Neural cell (in vitro differentiated cells): ENCODE data around the gene TNP2. TPM values are rescaled to one million over a fixed set of nuclear protein-coding genes. Genes with fewer than 3 reads are reported as not detected.

Experiments
- H2AFZ ChIP-seq: fragments of 200-600, 300-800 bp; sonication (generic), shearing (Covaris generic); 2 replicates; pipeline ENCODE4 v1.6.0; 2014; ENCODE audit warnings: low read depth, mild to moderate bottlenecking, antibody characterized with exemption, low read length, moderate library complexity
- H3F3A ChIP-seq: fragments of 200-600 bp; shearing (Covaris generic); 2 replicates; pipeline ENCODE4 v1.6.1; 2016; ENCODE audit warnings: mild to moderate bottlenecking, moderate library complexity, mixed read lengths, antibody characterized with exemption, low read length; ENCODE audit not compliant: insufficient read depth, poor library complexity, severe bottlenecking
- H3K27ac ChIP-seq: fragments of 200-600, 300-800 bp; sonication (generic), shearing (Covaris generic); 2 replicates; pipeline ENCODE4 v1.5.1; 2014; ENCODE audit warnings: mild to moderate bottlenecking, low read length, moderate library complexity
- H3K27me3 ChIP-seq: fragments of 300-800, 200-600 bp; sonication (generic), shearing (Covaris generic); 2 replicates; pipeline ENCODE4 v1.6.0; 2014; ENCODE audit warnings: mild to moderate bottlenecking, low read depth, low read length, moderate library complexity; ENCODE audit not compliant: insufficient read depth
- H3K36me3 ChIP-seq: fragments of 300-800, 200-600 bp; sonication (generic), shearing (Covaris generic); 2 replicates; pipeline ENCODE4 v1.5.1; 2014; ENCODE audit warnings: mild to moderate bottlenecking, antibody characterized with exemption, low read length, moderate library complexity; ENCODE audit not compliant: insufficient read depth
- H3K4me2 ChIP-seq: fragments of 300-800, 200-600 bp; sonication (generic), shearing (Covaris generic); 2 replicates; pipeline ENCODE4 v1.6.0; 2014; ENCODE audit warnings: mild to moderate bottlenecking, low read length
- H3K4me3 ChIP-seq: fragments of 300-800, 200-600 bp; sonication (generic), shearing (Covaris generic); 2 replicates; pipeline ENCODE4 v1.5.1; 2014; ENCODE audit warnings: mild to moderate bottlenecking, low read length, moderate library complexity
- H3K79me2 ChIP-seq: fragments of 200-600 bp; shearing (Covaris generic); replicated peaks from 2 replicates; pipeline ENCODE4 v1.6.0; 2014; ENCODE audit warnings: mild to moderate bottlenecking, low read length, moderate library complexity; ENCODE audit not compliant: insufficient read depth
- H3K9ac ChIP-seq: fragments of 300-800, 200-600 bp; sonication (generic), shearing (Covaris generic); 2 replicates; pipeline ENCODE4 v1.6.1; 2016; ENCODE audit warnings: mild to moderate bottlenecking, low read length, mixed read lengths
- H3K9me2 ChIP-seq: fragments of 200-600 bp; shearing (Covaris generic); 2 replicates; pipeline ENCODE4 v1.6.1; 2016; ENCODE audit warnings: mild to moderate bottlenecking, low read length, mixed read lengths; ENCODE audit not compliant: insufficient read depth
- H3K9me3 ChIP-seq: fragments of 200-600, 300-800 bp; sonication (generic), shearing (Covaris generic); 2 replicates; pipeline ENCODE4 v1.6.1; 2016; ENCODE audit warnings: mild to moderate bottlenecking, mixed run types, low read length, moderate library complexity, mixed read lengths
- H4K20me1 ChIP-seq: fragments of 200-600 bp; shearing (Covaris generic); 2 replicates; pipeline ENCODE4 v1.6.1; 2016; ENCODE audit warnings: mild to moderate bottlenecking, mixed run types; ENCODE audit not compliant: insufficient read depth
- EP300 ChIP-seq: fragments of 450-650 bp; conservative IDR thresholded peaks from 2 replicates; pipeline ENCODE4 v1.6.1; 2014; ENCODE audit warnings: antibody characterized with exemption, mild to moderate bottlenecking, moderate library complexity; ENCODE audit not compliant: poor library complexity, severe bottlenecking
- EZH2 ChIP-seq: fragments of 200-600, 300-800 bp; shearing (Covaris generic), sonication (generic); IDR thresholded peaks from 2 replicates; pipeline ENCODE4 v1.6.1; 2014; ENCODE audit warnings: antibody characterized with exemption, low read length, borderline replicate concordance, mild to moderate bottlenecking; ENCODE audit not compliant: insufficient read depth, poor library complexity, severe bottlenecking
- MXI1 ChIP-seq: fragments of 450-650 bp; conservative IDR thresholded peaks from 2 replicates; pipeline ENCODE4 v1.6.1; 2014; ENCODE audit warnings: antibody characterized with exemption, mild to moderate bottlenecking; ENCODE audit not compliant: poor library complexity, severe bottlenecking
- POLR2AphosphoS5 ChIP-seq: IDR thresholded peaks from 2 replicates; pipeline ENCODE4 v1.6.1; 2012
- RAD21 ChIP-seq: fragments of 450-650 bp; conservative IDR thresholded peaks from 2 replicates; pipeline ENCODE4 v1.6.1; 2014; ENCODE audit warnings: antibody characterized with exemption, mild to moderate bottlenecking, moderate library complexity
- SMC3 ChIP-seq: fragments of 450-650 bp; conservative IDR thresholded peaks from 2 replicates; pipeline ENCODE4 v1.6.1; 2014; ENCODE audit warnings: antibody characterized with exemption, mild to moderate bottlenecking, moderate library complexity; ENCODE audit not compliant: poor library complexity
- TAF1 ChIP-seq: IDR thresholded peaks from 2 replicates; pipeline ENCODE4 v1.6.1; 2012; ENCODE audit warnings: low read depth
- polyA plus RNA-seq: library from polyadenylated mRNA; depleted of rRNA; stranded (reverse); fragments of >200 nt; gene quantifications from 2 replicates; pipeline ENCODE4 v1.2.3, GENCODE V29; 2014
- TF ChIP-seq, protein P1 (sequence below): IDR thresholded peaks from 2 replicates; pipeline ENCODE4 v1.6.1; 2012; ENCODE audit warnings: borderline replicate concordance
- TF ChIP-seq, protein P2 (sequence below): fragments of 450-650 bp; IDR thresholded peaks from 2 replicates; pipeline ENCODE4 v1.5.1; 2014; ENCODE audit warnings: antibody characterized with exemption, mild to moderate bottlenecking, moderate library complexity; ENCODE audit not compliant: poor library complexity, severe bottlenecking

The TNP2 gene
- polyA plus RNA-seq, 1 donor from 2014 or later, result not detected

DNA sequence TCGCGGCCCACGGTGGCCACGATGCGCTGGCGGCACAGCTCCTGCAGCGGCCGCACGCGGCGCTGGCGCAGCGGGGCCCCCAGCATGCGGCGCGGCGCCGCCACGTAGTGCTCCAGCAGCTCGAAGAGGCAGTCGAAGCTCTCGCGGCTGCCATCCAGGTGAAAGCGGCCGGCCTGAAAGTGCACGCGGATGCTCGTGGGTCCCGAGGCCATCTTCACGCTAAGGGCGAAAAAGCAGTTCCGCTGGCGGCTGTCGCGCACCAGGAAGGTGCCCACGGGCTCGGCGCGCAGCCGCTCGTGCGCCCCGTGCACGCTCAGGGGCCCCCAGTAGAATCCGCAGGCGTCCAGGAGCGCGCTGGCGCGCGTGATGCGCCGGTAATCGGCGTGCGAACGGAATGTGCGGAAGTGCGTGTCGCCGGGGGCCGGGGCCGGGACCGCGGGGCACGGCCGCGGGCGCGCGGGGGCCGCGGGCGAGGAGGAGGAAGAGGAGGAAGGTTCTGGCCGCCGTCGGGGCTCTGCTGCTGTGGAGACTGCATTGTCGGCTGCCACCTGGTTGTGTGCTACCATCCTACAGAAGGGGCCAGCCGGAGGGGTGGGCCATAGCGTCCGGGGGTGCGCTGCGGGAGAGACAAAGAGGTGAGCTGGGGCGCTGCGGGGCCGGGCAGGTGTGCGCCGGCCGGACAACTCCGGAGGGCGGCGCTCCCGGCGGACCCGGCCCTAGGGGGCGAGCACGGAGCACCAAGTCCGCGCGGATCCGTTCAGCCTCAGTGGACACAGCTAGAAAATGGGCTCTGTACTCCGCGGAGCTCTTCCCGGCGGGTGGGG, 14.0 kb downstream of the TNP2 start (continued):
- TF ChIP-seq, protein P1, sequence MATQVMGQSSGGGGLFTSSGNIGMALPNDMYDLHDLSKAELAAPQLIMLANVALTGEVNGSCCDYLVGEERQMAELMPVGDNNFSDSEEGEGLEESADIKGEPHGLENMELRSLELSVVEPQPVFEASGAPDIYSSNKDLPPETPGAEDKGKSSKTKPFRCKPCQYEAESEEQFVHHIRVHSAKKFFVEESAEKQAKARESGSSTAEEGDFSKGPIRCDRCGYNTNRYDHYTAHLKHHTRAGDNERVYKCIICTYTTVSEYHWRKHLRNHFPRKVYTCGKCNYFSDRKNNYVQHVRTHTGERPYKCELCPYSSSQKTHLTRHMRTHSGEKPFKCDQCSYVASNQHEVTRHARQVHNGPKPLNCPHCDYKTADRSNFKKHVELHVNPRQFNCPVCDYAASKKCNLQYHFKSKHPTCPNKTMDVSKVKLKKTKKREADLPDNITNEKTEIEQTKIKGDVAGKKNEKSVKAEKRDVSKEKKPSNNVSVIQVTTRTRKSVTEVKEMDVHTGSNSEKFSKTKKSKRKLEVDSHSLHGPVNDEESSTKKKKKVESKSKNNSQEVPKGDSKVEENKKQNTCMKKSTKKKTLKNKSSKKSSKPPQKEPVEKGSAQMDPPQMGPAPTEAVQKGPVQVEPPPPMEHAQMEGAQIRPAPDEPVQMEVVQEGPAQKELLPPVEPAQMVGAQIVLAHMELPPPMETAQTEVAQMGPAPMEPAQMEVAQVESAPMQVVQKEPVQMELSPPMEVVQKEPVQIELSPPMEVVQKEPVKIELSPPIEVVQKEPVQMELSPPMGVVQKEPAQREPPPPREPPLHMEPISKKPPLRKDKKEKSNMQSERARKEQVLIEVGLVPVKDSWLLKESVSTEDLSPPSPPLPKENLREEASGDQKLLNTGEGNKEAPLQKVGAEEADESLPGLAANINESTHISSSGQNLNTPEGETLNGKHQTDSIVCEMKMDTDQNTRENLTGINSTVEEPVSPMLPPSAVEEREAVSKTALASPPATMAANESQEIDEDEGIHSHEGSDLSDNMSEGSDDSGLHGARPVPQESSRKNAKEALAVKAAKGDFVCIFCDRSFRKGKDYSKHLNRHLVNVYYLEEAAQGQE, result no peak
- TF ChIP-seq POLR2AphosphoS5, result no peak
- TF ChIP-seq MXI1, result no peak

DNA sequence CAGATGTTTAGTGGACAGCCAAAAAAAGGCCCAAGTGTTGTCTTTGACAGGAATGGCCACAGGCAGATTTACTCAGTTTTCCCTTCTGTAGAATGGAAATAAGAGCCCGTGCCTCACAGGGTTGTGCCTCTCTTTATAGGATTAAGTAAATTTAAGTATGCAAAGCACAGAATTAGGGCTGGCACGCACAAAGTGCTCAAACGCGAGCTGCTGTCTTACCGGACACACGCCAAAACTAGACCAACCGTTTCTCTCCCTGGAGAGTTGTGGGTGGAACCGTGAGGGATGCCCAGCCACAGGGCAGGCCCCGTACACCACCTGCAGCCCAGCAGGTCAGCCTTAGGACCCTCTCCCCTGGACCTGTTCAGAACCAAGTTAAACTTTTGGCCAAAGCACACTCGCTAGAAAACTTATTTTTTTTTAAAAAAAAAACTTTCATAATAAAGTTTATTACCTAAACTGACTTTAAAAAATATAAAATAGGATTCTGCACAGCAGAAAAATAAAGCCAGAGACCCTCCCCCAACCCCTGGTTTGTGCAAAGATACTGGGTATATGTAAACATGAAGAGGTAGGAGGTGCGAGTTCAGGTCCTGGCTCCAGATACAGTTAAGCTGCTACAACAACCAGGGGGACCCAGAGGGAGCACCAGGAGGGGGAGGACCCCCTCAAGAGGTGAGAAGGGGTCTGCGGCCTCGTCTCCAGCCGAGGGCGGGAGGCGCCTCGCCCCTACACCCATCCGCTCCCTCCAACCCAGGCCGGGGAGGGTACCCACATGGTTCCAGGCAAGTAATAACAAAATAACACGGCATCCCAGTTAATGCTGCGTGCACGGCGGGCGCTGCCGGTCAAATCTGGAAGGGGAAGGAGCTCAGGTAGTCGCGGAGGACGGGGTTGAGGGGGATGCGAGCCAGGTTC, 14.9 kb downstream of the TNP2 start:
- Histone ChIP-seq H3K4me3 (peak overlapping the region; percentile 76), H3K9me3 (no peaks in the 10 kb centered on the region), H3F3A (no peaks in the 10 kb centered on the region), H4K20me1 (no peaks in the 10 kb centered on the region), H2AFZ (no peak overlapping the region), H3K27ac (no peak overlapping the region), H3K27me3 (peaks cover 39% of the 10 kb centered on the region), H3K4me2 (no peak overlapping the region), H3K79me2 (no peaks in the 10 kb centered on the region), H3K9me2 (no peaks in the 10 kb centered on the region), H3K9ac (no peak overlapping the region), H3K36me3 (no peaks in the 10 kb centered on the region)
- TF ChIP-seq EZH2 (no peak), RAD21 (no peak), POLR2AphosphoS5 (no peak), SMC3 (no peak), TAF1 (no peak), MXI1 (no peak), EP300 (no peak)
- TF ChIP-seq, protein P1, result no peak
- TF ChIP-seq, protein P2, sequence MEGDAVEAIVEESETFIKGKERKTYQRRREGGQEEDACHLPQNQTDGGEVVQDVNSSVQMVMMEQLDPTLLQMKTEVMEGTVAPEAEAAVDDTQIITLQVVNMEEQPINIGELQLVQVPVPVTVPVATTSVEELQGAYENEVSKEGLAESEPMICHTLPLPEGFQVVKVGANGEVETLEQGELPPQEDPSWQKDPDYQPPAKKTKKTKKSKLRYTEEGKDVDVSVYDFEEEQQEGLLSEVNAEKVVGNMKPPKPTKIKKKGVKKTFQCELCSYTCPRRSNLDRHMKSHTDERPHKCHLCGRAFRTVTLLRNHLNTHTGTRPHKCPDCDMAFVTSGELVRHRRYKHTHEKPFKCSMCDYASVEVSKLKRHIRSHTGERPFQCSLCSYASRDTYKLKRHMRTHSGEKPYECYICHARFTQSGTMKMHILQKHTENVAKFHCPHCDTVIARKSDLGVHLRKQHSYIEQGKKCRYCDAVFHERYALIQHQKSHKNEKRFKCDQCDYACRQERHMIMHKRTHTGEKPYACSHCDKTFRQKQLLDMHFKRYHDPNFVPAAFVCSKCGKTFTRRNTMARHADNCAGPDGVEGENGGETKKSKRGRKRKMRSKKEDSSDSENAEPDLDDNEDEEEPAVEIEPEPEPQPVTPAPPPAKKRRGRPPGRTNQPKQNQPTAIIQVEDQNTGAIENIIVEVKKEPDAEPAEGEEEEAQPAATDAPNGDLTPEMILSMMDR, result no peak
